Naive thymus-derived CD4-positive, alpha-beta T cell (primary cell): ENCODE measurements around the gene FURIN. TPM values are rescaled to one million over a fixed set of nuclear protein-coding genes. Genes with fewer than 3 reads are reported as not detected.

ENCODE experiments used
- ATAC-seq: fragments of 150-1000 bp; cut with Tn5 transposase; 2 replicates; pipeline ENCODE4 v1.10.0; 2021; ENCODE audit warnings: mild to moderate bottlenecking, moderate library complexity
- CTCF ChIA-PET: fragments of 350-600 bp; sonication (Branson Sonifier 250); formaldehyde crosslinking; loops from one replicate; lab custom pipeline; 2021; ENCODE audit warnings: antibody characterized with exemption; lab: Charles Lee
- POLR2A ChIA-PET: fragments of 350-600 bp; sonication (Branson Sonifier 250); formaldehyde crosslinking; loops from one replicate; lab custom pipeline; 2021; ENCODE audit warnings: antibody characterized with exemption, inconsistent platforms; lab: Charles Lee
- DNase-seq, 9 donors: peaks; one replicate each; pipeline versions ENCODE4 v3.0.0 to v3.0.0-alpha.2; 2020 to 2022; ENCODE audit warnings: mixed read lengths in 1 of 9
- H3K27ac ChIP-seq: one replicate; pipeline ENCODE4 v1.7.0; 2013; ENCODE audit warnings: mild to moderate bottlenecking, low read depth, low read length, moderate library complexity
- H3K27me3 ChIP-seq, 2 donors: one replicate each; pipeline ENCODE4 v1.7.0; 2013; ENCODE audit warnings: low read length in 2 of 2, mild to moderate bottlenecking in 2 of 2, moderate library complexity in 2 of 2; ENCODE audit not compliant: control insufficient read depth in 2 of 2, insufficient read depth in 2 of 2
- H3K36me3 ChIP-seq, 3 experiments: 1 replicate in 2 of 3; 2 replicates in 1 of 3; pipeline ENCODE4 v1.7.0; 2013; ENCODE audit warnings: low read length in 3 of 3, mild to moderate bottlenecking in 3 of 3, moderate library complexity in 1 of 3; ENCODE audit not compliant: insufficient read depth in 3 of 3, control insufficient read depth in 2 of 3
- H3K4me1 ChIP-seq, 2 donors: one replicate each; pipeline ENCODE4 v1.7.0; 2013; ENCODE audit warnings: low read length in 2 of 2, mild to moderate bottlenecking in 2 of 2, moderate library complexity in 1 of 2; ENCODE audit not compliant: control insufficient read depth in 2 of 2, insufficient read depth in 2 of 2
- H3K4me3 ChIP-seq: 2 replicates; pipeline ENCODE4 v1.7.0; 2013; ENCODE audit warnings: mild to moderate bottlenecking, low read length
- H3K9me3 ChIP-seq, 3 experiments: 1 replicate in 2 of 3; 2 replicates in 1 of 3; pipeline ENCODE4 v1.7.0; 2013; ENCODE audit warnings: low read length in 3 of 3; ENCODE audit not compliant: control insufficient read depth in 2 of 3
- H3K27ac Mint-ChIP-seq, 9 donors: one replicate each; pipeline ENCODE4 v1.8.0; 2020 to 2022; ENCODE audit warnings: mixed read lengths in 9 of 9, mild to moderate bottlenecking in 8 of 9, moderate library complexity in 5 of 9, inconsistent platforms in 2 of 9
- H3K27me3 Mint-ChIP-seq, 5 donors: one replicate each; pipeline ENCODE4 v1.8.0; 2021 to 2022; ENCODE audit warnings: mixed read lengths in 5 of 5, mild to moderate bottlenecking in 1 of 5
- H3K36me3 Mint-ChIP-seq, 5 donors: one replicate each; pipeline ENCODE4 v1.8.0; 2020 to 2022; ENCODE audit warnings: mixed read lengths in 5 of 5, mild to moderate bottlenecking in 3 of 5, inconsistent platforms in 1 of 5
- H3K4me1 Mint-ChIP-seq, 7 donors: one replicate each; pipeline ENCODE4 v1.8.0; 2020 to 2022; ENCODE audit warnings: mixed read lengths in 7 of 7, mild to moderate bottlenecking in 3 of 7, inconsistent platforms in 1 of 7
- H3K4me3 Mint-ChIP-seq, 10 donors: one replicate each; pipeline ENCODE4 v1.8.0; 2020 to 2022; ENCODE audit warnings: mild to moderate bottlenecking in 10 of 10, mixed read lengths in 10 of 10, moderate library complexity in 6 of 10, inconsistent platforms in 2 of 10
- H3K9me3 Mint-ChIP-seq, 11 donors: one replicate each; pipeline ENCODE4 v1.8.0; 2020 to 2022; ENCODE audit warnings: mixed read lengths in 11 of 11, mild to moderate bottlenecking in 4 of 11, inconsistent platforms in 1 of 11, moderate library complexity in 1 of 11
- intact Hi-C, 2 donors: fragments of 100-400 bp; cut with micrococcal nuclease; formaldehyde crosslinking; loops; one replicate each; pipeline ENCODE4 v1.15.1; 2023
- polyA plus RNA-seq, 2 donors: library from polyadenylated mRNA; unstranded; fragments of 300-500 nt; fragmentation: Illumina TruSeq; gene quantifications; one replicate each; pipeline ENCODE4 v1.2.3, GENCODE V29; 2021
- total RNA-seq, 6 experiments: library from RNA in 5 of 6; stranded (reverse) in 5 of 6; gene quantifications; 1 replicate in 5 of 6; 2 replicates in 1 of 6; pipeline ENCODE4 v1.2.3 and lab custom pipeline; 2021 to 2026

FURIN gene
- total and polyA plus RNA-seq, 7 experiments from 2014 or later, result 2.0 to 516 (median 35.0) TPM

- ATAC-seq, result no peak
- Mint-ChIP-seq H3K27me3 (no peaks in the 10 kb centered on the region), H3K36me3 (peaks cover 0 to 14% (median 0%) of the 10 kb centered on the region in 5 donors), H3K27ac (peak overlapping the region in 3 of 9 donors; percentile 51 to 76 (median 69)), H3K4me1 (peaks cover 3 to 76% (median 19%) of the 10 kb centered on the region in 7 donors), H3K9me3 (peaks cover 0 to 2% (median 0%) of the 10 kb centered on the region in 11 donors), H3K4me3 (peak overlapping the region in 1 of 10 donors; percentile 53)
- no peaks in the 10 kb centered on the region for H3K36me3 ChIP-seq
- intact Hi-C loops, result loop anchor here in 1 of 2 donors (10.0 kb wide), 1 partner anchor 455 kb away; no protein-coding TSS in a partner anchor
- H3K27me3 ChIP-seq, result no peaks in the 10 kb centered on the region
- peaks cover 8 to 9% of the 10 kb centered on the region in 2 donors for H3K4me1 ChIP-seq
- ChIA-PET CTCF (interaction anchor here (0.7 kb wide), 1 partner anchor 162 kb away, joined by 3 read pairs; no protein-coding TSS in a partner anchor), POLR2A (interaction anchor here (0.7 to 1.2 kb wide), 3 partner anchors 8 to 502 kb away, joined by 3 read pairs; no protein-coding TSS in a partner anchor)
- DNase-seq, result no peak
- H3K27ac ChIP-seq, result no peak overlapping the region
- H3K4me3 ChIP-seq, result no peak overlapping the region
- no peaks in the 10 kb centered on the region for H3K9me3 ChIP-seq
Observed at GRCh38 chr15:90859234-90860131, 8.9 kb upstream of the FURIN start.

GRCh38 chr15:90860450-90860849 lies 7.9 kb upstream of the FURIN start:
- H3K27me3 Mint-ChIP-seq, result no peaks in the 10 kb centered on the region
- Histone ChIP-seq H3K4me3 (no peak overlapping the region), H3K27ac (no peak overlapping the region), H3K36me3 (no peaks in the 10 kb centered on the region), H3K27me3 (no peaks in the 10 kb centered on the region), H3K9me3 (no peaks in the 10 kb centered on the region), H3K4me1 (peaks cover 8 to 9% of the 10 kb centered on the region in 2 donors)
- H3K36me3 Mint-ChIP-seq, result peaks cover 0 to 12% (median 0%) of the 10 kb centered on the region in 5 donors
- peak overlapping the region in 1 of 9 donors; percentile 53 for H3K27ac Mint-ChIP-seq
- ChIA-PET POLR2A (interaction anchor here (1.0 kb wide), 1 partner anchor 25 kb away, joined by 3 read pairs; no protein-coding TSS in a partner anchor), CTCF (no interaction called here)
- H3K9me3 Mint-ChIP-seq, result peaks cover 0 to 2% (median 0%) of the 10 kb centered on the region in 11 donors
- no peak overlapping the region for H3K4me3 Mint-ChIP-seq
- peaks cover 0 to 66% (median 18%) of the 10 kb centered on the region in 7 donors for H3K4me1 Mint-ChIP-seq
- intact Hi-C loops, result no loop called here
- ATAC-seq, result no peak
- no peak for DNase-seq

GRCh38 chr15:90860942-90861675 lies 7.3 kb upstream of the FURIN start:
- ATAC-seq, result no peak
- ChIA-PET CTCF (no interaction called here), POLR2A (interaction anchor here (0.6 kb wide), 1 partner anchor 165 kb away, joined by 3 read pairs; no protein-coding TSS in a partner anchor)
- Histone ChIP-seq H3K36me3 (no peaks in the 10 kb centered on the region), H3K27ac (no peak overlapping the region), H3K4me1 (peaks cover 8 to 9% of the 10 kb centered on the region in 2 donors), H3K4me3 (no peak overlapping the region), H3K27me3 (no peaks in the 10 kb centered on the region), H3K9me3 (no peaks in the 10 kb centered on the region)
- intact Hi-C loops, result no loop called here
- DNase-seq, result no peak
- Mint-ChIP-seq H3K9me3 (peaks cover 0 to 2% (median 0%) of the 10 kb centered on the region in 11 donors), H3K36me3 (peaks cover 0 to 12% (median 0%) of the 10 kb centered on the region in 5 donors), H3K4me1 (peaks cover 0 to 65% (median 15%) of the 10 kb centered on the region in 7 donors), H3K27me3 (no peaks in the 10 kb centered on the region), H3K4me3 (no peak overlapping the region), H3K27ac (peak overlapping the region in 1 of 9 donors; percentile 53)

- Histone ChIP-seq H3K9me3 (no peaks in the 10 kb centered on the region), H3K4me1 (peaks cover 0 to 5% of the 10 kb centered on the region in 2 donors), H3K36me3 (no peaks in the 10 kb centered on the region), H3K27ac (no peak overlapping the region), H3K4me3 (no peak overlapping the region), H3K27me3 (no peaks in the 10 kb centered on the region)
- no peak overlapping the region for H3K27ac Mint-ChIP-seq
- ATAC-seq, result no peak
- intact Hi-C loops, result no loop called here
- peaks cover 0 to 64% (median 5%) of the 10 kb centered on the region in 7 donors for H3K4me1 Mint-ChIP-seq
- peaks cover 0 to 12% (median 0%) of the 10 kb centered on the region in 5 donors for H3K36me3 Mint-ChIP-seq
- ChIA-PET POLR2A (no interaction called here), CTCF (no interaction called here)
- no peaks in the 10 kb centered on the region for H3K27me3 Mint-ChIP-seq
- peaks cover 0 to 2% (median 0%) of the 10 kb centered on the region in 11 donors for H3K9me3 Mint-ChIP-seq
- no peak overlapping the region for H3K4me3 Mint-ChIP-seq
- DNase-seq, result no peak
Observed at GRCh38 chr15:90862487-90862886, 5.9 kb upstream of the FURIN start.

GRCh38 chr15:90862964-90863778 lies 5.2 kb upstream of the FURIN start:
- CTCF ChIA-PET, result interaction anchor here (0.5 kb wide), 1 partner anchor 543 kb away, joined by 4 read pairs; no protein-coding TSS in a partner anchor
- Mint-ChIP-seq H3K27me3 (no peaks in the 10 kb centered on the region), H3K9me3 (peaks cover 0 to 2% (median 0%) of the 10 kb centered on the region in 11 donors), H3K27ac (peak overlapping the region in 2 of 9 donors; percentile 52 to 81), H3K36me3 (peaks cover 0 to 10% (median 0%) of the 10 kb centered on the region in 5 donors), H3K4me1 (peaks cover 0 to 63% (median 3%) of the 10 kb centered on the region in 7 donors), H3K4me3 (peak overlapping the region in 1 of 10 donors; percentile 17)
- DNase-seq (no peak), ATAC-seq (peak; percentile 76)
- no peaks in the 10 kb centered on the region for H3K4me1 ChIP-seq
- H3K27me3 ChIP-seq, result no peaks in the 10 kb centered on the region
- no peaks in the 10 kb centered on the region for H3K9me3 ChIP-seq
- no peak overlapping the region for H3K27ac ChIP-seq
- H3K4me3 ChIP-seq, result no peak overlapping the region
- H3K36me3 ChIP-seq, result no peaks in the 10 kb centered on the region
- POLR2A ChIA-PET, result no interaction called here
- intact Hi-C loops, result no loop called here
